Upper lobe of left lung (tissue), 4 donors: ENCODE data around the gene ATP5MC3.

ENCODE experiments used
- EP300 ChIP-seq, 4 donors: sonication (generic); formaldehyde crosslinking; IDR thresholded peaks; one replicate each; pipeline ENCODE4 v1.5.1; 2017; ENCODE audit warnings: antibody characterized with exemption in 4 of 4, control low read depth in 2 of 4
- POLR2A ChIP-seq, 4 donors: fragments of 450-650 bp; IDR thresholded peaks; one replicate each; pipeline ENCODE4 v1.5.1; 2016 to 2017; ENCODE audit warnings: antibody characterized with exemption in 4 of 4, mild to moderate bottlenecking in 2 of 4
- POLR2AphosphoS5 ChIP-seq, 2 donors: sonication (generic); formaldehyde crosslinking; IDR thresholded peaks; one replicate each; pipeline ENCODE4 v1.5.1; 2017; ENCODE audit warnings: antibody characterized with exemption in 2 of 2
- TF ChIP-seq, protein P1 (sequence below), 6 experiments: fragments of 450-650 bp in 4 of 6; fragments of 200-600 bp in 2 of 6; sonication (generic) in 2 of 6; IDR thresholded peaks; one replicate each; pipeline ENCODE4 v1.5.1; 2016 to 2019; ENCODE audit warnings: antibody characterized with exemption in 6 of 6

DNA sequence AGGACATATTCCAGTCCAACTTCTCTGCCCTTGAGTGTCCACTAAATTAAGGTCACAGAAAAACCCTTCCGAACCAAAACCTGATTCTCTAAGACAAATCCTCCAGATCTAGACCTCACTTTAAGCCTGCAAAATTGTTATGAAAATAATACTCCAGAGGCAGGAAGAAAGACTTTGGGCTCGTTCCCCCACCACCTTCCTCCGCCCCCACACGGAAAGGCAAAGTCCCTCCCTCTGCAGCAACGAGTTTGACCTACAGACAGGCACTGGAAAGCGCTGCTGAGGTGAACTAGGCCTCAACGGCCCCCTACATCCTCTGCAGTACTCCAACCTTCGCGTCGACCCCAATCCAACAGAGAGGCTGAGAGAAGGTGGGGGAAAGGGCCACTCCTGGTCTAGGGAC is 808 bp downstream of the ATP5MC3 start:
- TF ChIP-seq EP300 (IDR thresholded peaks at IDR 0.05) (no peak), POLR2AphosphoS5 (IDR thresholded peaks at IDR 0.05) (no peak), POLR2A (IDR thresholded peaks at IDR 0.05) (no peak)
- TF ChIP-seq, protein P1, sequence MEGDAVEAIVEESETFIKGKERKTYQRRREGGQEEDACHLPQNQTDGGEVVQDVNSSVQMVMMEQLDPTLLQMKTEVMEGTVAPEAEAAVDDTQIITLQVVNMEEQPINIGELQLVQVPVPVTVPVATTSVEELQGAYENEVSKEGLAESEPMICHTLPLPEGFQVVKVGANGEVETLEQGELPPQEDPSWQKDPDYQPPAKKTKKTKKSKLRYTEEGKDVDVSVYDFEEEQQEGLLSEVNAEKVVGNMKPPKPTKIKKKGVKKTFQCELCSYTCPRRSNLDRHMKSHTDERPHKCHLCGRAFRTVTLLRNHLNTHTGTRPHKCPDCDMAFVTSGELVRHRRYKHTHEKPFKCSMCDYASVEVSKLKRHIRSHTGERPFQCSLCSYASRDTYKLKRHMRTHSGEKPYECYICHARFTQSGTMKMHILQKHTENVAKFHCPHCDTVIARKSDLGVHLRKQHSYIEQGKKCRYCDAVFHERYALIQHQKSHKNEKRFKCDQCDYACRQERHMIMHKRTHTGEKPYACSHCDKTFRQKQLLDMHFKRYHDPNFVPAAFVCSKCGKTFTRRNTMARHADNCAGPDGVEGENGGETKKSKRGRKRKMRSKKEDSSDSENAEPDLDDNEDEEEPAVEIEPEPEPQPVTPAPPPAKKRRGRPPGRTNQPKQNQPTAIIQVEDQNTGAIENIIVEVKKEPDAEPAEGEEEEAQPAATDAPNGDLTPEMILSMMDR (IDR thresholded peaks at IDR 0.05) = no peak
